K562 (cell line): ENCODE data around the gene CLIC1.

ENCODE experiments used
- CTCF ChIP-seq, 3 experiments: IDR thresholded peaks in 2 of 3; conservative IDR thresholded peaks in 1 of 3; 2 replicates each; pipeline ENCODE4 v1.5.1; 2011 to 2012; ENCODE audit warnings: low read length in 3 of 3, mild to moderate bottlenecking in 3 of 3, control low read depth in 2 of 3, improper control_type of control experiment in 1 of 3, inconsistent platforms in 1 of 3, low read depth in 1 of 3, mixed read lengths in 1 of 3, moderate library complexity in 1 of 3; ENCODE audit not compliant: insufficient read depth in 2 of 3
- MYC ChIP-seq, 2 experiments: fragments of 250-450 bp in 1 of 2; sonication (Bioruptor Pico) in 1 of 2; IDR thresholded peaks; 2 replicates each; pipeline versions ENCODE4 v1.5.1 to v1.6.1; 2012 to 2021; ENCODE audit warnings: low read depth in 2 of 2, borderline replicate concordance in 1 of 2, improper control_type of control experiment in 1 of 2, low read length in 1 of 2, mild to moderate bottlenecking in 1 of 2, moderate library complexity in 1 of 2

GRCh38 chr6:31767096-31767645, 30.8 kb upstream of the CLIC1 start:
- TF ChIP-seq MYC (IDR thresholded peaks at IDR 0.05; ENCODE audit: low read depth, low read length) = no peak
- TF ChIP-seq MYC (CRISPR knock-in tag; IDR thresholded peaks at IDR 0.05; ENCODE audit: borderline replicate concordance, low read depth) = no peak
- no peak for TF ChIP-seq CTCF (IDR thresholded peaks at IDR 0.05 in 2 of 3, conservative IDR thresholded peaks at IDR 0.05 in 1 of 3; ENCODE audit: insufficient read depth in 2 of 3, low read depth in 1 of 3, low read length in 3 of 3)
